ENCODE results near the gene DYRK4.
A peak's percentile ranks its signal among the peaks of the same experiment; 100 is the strongest.

DYRK4 gene

DNA sequence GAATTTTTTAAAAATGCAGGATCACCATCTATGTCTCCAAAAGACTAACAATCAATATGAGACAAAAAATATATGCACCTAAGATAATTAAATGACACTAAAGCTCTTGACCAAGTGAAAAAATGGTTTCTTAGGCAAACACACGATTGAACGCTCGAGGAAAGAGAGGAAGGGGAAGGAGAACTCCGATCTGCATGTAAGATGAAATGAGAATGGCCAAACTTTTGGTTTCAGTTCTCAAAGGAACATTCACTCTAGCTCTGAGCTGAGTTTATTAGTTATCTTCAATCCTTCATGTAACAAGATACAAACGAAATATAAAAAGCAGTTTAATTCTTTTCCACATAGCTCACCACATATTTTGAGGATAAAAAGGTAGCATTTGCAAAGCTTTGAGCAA lies 2.8 kb downstream of the DYRK4 start:
- DNase-seq = no peak

DNA sequence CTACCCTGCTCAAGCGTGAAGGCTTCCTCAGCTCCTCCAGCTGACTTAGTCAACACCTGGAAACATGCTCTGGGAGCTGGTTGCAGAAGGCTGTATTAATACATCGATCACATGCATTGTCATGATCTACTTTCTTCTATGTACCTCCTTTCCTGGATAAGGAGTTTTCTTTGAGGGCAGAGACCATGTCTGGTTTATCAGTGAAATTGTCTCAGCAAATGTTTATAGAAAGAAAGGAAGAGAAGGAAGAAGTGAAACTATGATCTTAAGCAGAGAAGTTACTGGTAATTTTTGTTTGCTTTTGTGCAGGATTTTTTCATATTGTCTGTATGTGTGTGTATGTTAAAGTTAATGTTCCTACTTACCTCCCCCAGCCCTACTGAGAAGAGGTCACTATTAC lies 4.5 kb downstream of the DYRK4 start:
- no peak for DNase-seq

- no peak for DNase-seq
Measured at GRCh38 chr12:4567073-4567881, 5.3 kb downstream of the DYRK4 start.

DNA sequence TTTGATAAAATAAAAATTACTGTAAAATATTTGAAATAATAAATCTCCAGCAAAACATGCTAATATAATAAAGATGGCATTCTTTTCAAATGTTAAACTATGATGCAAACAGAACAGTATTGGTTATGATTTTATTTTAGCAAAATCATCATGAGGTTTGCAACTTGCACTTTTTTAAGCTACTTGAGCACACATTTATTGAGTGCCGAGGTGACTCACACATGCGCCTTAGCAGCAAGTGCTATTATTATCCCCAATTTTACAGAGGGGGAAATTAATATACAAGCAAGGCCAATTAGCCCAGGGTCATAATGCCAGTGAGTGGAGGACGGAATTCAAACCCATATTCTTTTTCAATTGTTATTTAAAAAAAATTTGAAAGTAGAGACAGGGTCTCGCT lies 7.3 kb downstream of the DYRK4 start:
- DNase-seq = no peak

DNA sequence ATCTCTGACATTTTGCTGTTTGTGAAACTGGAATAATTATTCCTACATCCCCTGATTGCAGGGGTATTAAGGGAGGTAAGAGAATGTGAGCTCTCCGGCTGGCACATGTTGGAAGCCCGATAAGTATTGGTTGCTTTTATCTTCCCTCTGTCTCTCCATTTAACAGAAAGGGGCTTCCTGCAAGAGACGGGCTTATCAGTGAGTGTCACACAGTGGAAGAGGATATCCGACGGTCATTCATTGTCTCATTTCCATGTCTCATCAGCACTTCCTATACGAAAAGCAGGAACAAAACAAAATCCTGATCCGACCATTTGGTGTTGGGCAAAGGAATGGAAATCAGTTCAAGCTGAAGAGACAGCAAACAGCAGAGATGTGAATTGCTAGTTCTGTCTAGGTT lies 10.7 kb downstream of the DYRK4 start:
- no peak for DNase-seq

- DNase-seq = peak; percentile 50
Measured at GRCh38 chr12:4579305-4580102, 17.5 kb downstream of the DYRK4 start.

- DNase-seq = peak; percentile 38
Measured at GRCh38 chr12:4580281-4580688, 18.3 kb downstream of the DYRK4 start.

GRCh38 chr12:4584281-4584680 lies 22.3 kb downstream of the DYRK4 start:
- DNase-seq = no peak

DNA sequence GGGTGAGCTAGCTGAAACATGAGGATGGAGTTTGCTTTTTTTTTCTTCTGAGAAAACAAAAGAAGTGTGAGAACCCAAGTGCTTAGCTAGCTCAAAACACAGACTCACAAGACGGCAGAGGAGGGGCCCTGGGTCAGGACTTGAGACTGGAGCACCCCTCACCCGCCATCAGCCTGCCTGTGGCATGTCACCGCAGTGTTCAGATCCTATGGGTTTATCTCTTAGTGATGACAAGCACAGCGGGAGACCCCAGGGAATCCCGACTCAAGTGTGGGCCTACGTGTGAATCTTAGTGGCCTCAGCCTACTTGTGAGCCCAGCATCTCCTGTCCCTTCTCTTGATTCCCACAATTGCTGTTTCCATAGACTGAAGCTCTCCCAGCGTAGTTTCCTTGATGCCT lies 22.9 kb downstream of the DYRK4 start:
- DNase-seq = no peak

DNA sequence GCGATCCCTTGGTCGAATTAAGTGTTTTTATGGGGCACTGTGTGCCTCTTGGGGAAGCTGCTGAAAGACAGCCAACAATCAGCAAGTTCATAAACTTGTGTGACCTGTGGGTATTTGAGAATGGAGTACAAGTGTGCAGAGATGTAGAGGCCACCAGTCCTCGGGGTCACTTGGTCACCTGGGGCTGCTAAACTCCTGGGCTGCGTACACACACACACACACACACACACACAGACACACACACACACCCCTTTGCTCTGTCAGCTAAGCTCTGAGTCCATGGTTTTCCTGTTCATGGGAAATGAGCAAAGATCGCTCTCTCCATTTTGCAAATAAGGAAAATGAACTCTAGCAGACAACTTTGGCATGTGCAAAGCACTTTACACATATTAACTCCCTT lies 24.5 kb downstream of the DYRK4 start:
- DNase-seq = no peak

- DNase-seq = no peak
Measured at GRCh38 chr12:4587108-4587507, 25.1 kb downstream of the DYRK4 start.

- DNase-seq = no peak
Measured at GRCh38 chr12:4588916-4589315, 26.9 kb downstream of the DYRK4 start.

- DNase-seq = no peak
Measured at GRCh38 chr12:4589941-4590340, 27.9 kb downstream of the DYRK4 start.

GRCh38 chr12:4591180-4591687 lies 29.2 kb downstream of the DYRK4 start:
- DNase-seq = no peak

DNA sequence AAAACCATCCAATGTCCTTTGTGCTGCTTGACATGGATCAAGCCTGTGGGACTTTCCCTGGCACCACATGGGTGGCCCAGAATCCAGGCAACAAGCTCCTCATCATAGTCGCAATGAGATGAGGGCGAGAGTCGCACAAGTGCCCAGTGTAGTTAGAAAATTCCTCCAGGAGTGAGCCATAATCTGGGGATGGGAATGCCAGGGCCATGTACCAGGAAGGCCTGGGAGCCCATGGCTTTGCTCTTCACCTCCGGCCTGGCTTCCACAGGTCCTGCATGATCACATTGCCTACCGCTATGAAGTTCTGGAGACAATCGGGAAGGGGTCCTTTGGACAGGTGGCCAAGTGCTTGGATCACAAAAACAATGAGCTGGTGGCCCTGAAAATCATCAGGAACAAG lies 33.9 kb downstream of the DYRK4 start:
- DNase-seq = no peak

- DNase-seq = peak; percentile 33
Measured at GRCh38 chr12:4603421-4603820, 41.4 kb downstream of the DYRK4 start.

DNA sequence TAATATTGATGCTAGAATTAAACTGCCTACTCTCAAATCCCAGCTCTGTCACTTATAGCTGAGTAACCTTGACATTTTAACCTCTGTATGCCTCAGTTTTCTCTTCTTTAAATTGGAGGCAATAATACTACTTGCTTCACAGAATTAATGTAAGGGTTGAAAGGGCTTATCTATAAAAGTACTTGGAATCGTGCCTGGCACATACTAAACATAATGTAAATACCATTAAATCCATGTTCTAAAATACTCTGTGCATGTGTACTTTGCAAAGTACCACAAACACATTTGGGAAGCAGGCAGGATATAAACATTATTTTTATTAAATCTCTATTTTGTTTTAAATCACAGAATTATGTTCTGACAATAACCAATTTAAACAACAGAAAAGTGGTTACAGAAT lies 41.9 kb downstream of the DYRK4 start:
- DNase-seq = no peak

DNA sequence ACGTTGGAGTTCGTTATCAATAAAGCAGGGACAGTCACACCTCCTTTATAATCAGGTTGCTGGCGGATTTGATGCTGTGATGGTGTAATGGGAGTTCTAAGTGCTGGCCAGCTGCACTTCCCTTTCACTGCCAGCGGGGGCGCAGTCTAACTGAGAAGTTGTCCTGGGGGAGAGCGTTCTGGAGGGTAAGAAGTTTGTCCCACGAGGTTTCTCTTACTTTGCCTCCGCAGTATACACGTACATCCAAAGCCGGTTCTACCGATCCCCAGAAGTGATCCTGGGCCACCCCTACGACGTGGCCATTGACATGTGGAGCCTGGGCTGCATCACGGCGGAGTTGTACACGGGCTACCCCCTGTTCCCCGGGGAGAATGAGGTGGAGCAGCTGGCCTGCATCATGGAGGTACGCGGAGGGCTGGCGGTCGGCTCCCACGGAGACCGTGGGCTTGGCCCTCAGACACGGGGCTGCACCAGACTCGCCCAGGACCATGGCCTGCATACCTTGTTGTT lies 42.7 kb downstream of the DYRK4 start:
- DNase-seq = peak; percentile 94

DNA sequence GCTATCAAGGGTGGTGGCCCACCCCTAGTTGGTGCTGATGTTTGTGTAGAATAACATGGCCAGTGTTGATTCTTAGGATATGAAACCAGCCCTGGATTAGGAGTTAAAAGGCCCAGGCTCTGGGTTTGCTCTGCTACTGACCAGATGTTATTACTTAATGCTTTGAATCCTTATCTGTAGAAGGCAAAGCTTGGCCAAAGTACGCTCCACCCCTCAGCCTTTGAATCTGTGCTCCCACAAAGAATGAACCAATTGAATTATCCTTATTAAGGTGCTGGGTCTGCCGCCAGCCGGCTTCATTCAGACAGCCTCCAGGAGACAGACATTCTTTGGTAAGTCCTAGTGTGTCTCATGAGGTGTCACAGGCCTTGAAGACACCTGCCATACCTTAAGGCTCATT lies 45.0 kb downstream of the DYRK4 start:
- no peak for DNase-seq

- DNase-seq = no peak
Measured at GRCh38 chr12:4609071-4609470, 47.1 kb downstream of the DYRK4 start.

DNA sequence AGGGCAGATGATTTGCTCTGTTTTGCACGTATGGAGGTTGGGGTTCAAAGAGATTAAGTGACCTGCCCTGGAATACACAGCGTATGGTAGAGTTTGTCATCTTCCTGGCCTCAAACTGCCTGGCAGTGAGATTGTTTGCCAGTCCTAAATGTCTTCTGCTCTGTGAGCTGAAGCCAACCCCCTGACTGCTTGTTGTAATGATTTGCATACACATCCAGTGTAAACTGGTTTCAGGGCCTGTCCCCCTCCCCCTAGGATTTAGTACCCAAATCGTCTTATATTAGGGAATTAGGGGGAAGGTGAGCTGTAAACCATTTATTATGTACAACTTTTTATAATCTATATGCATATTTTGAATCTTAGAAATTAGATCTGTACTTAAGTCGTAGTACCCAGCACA lies 48.5 kb downstream of the DYRK4 start:
- no peak for DNase-seq

GRCh38 chr12:4615667-4616066 lies 53.7 kb downstream of the DYRK4 start:
- DNase-seq = no peak

DNA sequence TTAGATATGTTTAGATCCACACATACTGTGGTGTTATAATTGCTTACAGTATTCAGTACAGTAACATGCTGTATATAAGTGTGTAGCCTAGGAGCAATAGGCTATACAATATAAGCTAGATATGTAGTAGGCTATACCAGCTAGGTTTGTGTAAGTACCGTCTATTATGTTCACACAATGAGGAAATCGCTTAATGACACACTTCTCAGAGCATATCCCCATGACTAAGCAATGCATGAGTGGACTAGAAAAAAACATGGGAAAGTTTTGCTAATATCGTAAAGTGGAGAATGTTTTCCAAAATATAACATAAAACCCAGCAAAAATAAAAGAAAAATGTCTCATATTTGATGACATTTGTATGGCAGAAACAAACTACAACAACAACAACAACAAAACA lies 59.5 kb downstream of the DYRK4 start:
- no peak for DNase-seq

DNA sequence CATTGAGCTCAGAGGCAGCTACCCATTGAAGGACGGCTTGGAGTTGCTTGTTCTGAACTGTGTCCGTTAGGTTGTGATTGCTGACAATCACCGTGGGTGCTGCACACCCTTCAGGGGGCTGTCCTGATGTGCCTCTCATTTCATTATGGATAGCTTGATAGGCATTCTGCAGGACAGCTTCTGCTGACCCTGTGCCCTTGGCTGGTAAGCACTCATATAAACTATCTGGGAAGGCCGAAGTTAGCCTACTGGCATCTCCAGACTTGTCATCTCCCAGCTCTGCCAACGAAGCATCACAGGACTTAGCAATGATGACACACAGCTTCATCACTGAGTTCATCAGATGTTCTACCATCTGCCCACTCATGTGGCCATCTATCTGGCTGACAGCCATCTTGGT lies 64.5 kb downstream of the DYRK4 start:
- no peak for DNase-seq

Measured in eye (tissue), 1 donor.